ENCODE measurements around the gene CDKAL1.

DNA sequence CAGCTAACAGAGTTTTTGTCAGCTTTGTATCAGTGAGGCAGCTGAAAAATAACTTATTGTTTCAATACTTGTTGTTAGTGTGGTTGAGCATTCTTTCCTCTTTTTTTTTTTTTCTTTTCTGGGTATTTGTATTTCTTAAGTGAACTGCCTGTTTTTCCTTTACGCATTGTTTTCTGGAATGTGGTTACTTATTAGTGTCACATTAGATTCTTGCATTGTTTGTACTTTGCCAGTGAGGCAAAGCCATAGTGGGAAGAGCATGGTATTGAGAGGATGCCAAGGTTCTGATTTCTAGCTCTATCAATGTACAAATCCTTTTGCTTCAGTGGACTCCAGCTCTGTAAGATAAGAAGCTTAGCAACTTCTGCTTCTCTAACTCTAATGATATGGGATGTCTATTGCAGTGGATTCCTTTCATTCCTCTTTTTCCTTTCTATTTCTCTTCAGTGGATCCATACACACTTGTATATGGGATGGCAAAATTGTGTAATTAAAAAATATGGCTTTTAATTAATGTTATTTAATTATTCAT, 3.9 kb downstream of the CDKAL1 start:
- no peak for TF ChIP-seq POLR2A (IDR thresholded peaks at IDR 0.05)
- TF ChIP-seq CTCF (IDR thresholded peaks at IDR 0.05) = no peak

Data from tibial nerve (tissue), 3 donors.